Kidney epithelial cell (primary cell): Measurements from ENCODE around the gene CSGALNACT2. TPM values are rescaled to one million over a fixed set of nuclear protein-coding genes. Genes with fewer than 3 reads are reported as not detected.
A peak's percentile ranks its signal among the peaks of the same experiment; 100 is the strongest.

Experiments
- DNase-seq: peaks from one replicate; pipeline ENCODE4 v3.0.0-alpha.2; 2010; ENCODE audit warnings: low read depth
- H3K27me3 ChIP-seq: 2 replicates; pipeline ENCODE4 v1.6.0; 2011; ENCODE audit warnings: low read length; ENCODE audit not compliant: control insufficient read depth, insufficient read depth
- H3K36me3 ChIP-seq: 2 replicates; pipeline ENCODE4 v1.5.1; 2011; ENCODE audit warnings: low read length; ENCODE audit not compliant: control insufficient read depth, insufficient read depth
- H3K4me3 ChIP-seq: 2 replicates; pipeline ENCODE4 v1.5.1; 2011; ENCODE audit warnings: low read depth, mild to moderate bottlenecking, control low read depth, low read length
- total RNA-seq: library from RNA; depleted of rRNA; stranded (reverse); fragments of >200 nt; gene quantifications from 2 replicates; pipeline ENCODE4 v1.2.3, GENCODE V29; 2015
- TF ChIP-seq, protein P1 (sequence below): IDR thresholded peaks from 2 replicates; pipeline ENCODE4 v1.5.1; 2011; ENCODE audit warnings: mild to moderate bottlenecking, moderate library complexity, low read length, control low read depth, inconsistent platforms; ENCODE audit not compliant: insufficient read depth, poor library complexity, severe bottlenecking

Gene CSGALNACT2
- total RNA-seq, 1 donor from 2014 or later, result 17.3 TPM

DNA sequence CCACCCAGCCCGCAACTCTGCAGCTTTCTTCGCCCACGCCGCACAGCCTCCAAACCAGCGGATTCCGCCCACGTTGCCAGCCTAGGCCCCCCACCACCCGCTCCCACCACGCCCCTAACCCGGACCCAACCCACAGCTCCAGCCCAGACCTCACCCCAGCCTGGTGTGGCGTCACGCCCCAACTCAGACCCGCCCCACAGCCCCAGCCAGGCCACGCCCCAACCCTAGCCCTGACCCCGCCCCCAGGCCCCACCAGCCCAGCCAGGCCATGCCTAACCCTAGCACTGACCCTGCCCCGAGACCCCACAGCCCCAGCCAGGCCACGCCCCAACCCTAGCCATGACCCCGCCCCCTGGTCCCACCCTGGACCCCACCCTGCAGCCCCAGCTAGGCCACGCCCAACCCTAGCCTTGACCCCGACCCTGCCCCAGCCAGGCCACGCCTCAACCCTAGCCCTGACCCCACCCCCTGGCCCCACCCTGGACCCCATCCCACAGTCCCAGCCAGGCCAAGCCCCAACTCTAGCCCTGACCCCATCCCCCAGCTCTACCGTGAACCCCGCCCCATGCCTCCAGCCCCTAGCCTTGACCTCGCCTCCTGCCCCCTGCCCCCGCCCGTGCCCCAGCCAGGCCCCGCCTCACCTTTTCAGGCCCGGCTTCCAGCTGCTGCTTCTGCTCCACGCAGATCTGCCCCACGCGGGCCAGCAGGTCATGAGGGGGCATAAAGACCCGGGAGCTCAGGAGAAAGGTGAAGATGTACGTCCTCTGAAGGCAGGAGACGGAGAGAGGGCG, 64.6 kb downstream of the CSGALNACT2 start:
- no peak for DNase-seq
- TF ChIP-seq, protein P1, sequence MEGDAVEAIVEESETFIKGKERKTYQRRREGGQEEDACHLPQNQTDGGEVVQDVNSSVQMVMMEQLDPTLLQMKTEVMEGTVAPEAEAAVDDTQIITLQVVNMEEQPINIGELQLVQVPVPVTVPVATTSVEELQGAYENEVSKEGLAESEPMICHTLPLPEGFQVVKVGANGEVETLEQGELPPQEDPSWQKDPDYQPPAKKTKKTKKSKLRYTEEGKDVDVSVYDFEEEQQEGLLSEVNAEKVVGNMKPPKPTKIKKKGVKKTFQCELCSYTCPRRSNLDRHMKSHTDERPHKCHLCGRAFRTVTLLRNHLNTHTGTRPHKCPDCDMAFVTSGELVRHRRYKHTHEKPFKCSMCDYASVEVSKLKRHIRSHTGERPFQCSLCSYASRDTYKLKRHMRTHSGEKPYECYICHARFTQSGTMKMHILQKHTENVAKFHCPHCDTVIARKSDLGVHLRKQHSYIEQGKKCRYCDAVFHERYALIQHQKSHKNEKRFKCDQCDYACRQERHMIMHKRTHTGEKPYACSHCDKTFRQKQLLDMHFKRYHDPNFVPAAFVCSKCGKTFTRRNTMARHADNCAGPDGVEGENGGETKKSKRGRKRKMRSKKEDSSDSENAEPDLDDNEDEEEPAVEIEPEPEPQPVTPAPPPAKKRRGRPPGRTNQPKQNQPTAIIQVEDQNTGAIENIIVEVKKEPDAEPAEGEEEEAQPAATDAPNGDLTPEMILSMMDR, result no peak
- H3K4me3 ChIP-seq, result peak overlapping the region; percentile 33

GRCh38 chr10:43203448-43204041, 65.3 kb downstream of the CSGALNACT2 start:
- H3K36me3 ChIP-seq, result no peaks in the 10 kb centered on the region
- TF ChIP-seq, protein P1, result no peak
- DNase-seq, result no peak
- H3K27me3 ChIP-seq, result peaks cover 2% of the 10 kb centered on the region
- no peak overlapping the region for H3K4me3 ChIP-seq

More for the DNA sequence above, 64.6 kb downstream of the CSGALNACT2 start:
- H3K27me3 ChIP-seq, result peaks cover 2% of the 10 kb centered on the region
- no peaks in the 10 kb centered on the region for H3K36me3 ChIP-seq

- no peak overlapping the region for H3K4me3 ChIP-seq
- DNase-seq, result no peak
- H3K36me3 ChIP-seq, result no peaks in the 10 kb centered on the region
- TF ChIP-seq, protein P1, result peak; percentile 3
- H3K27me3 ChIP-seq, result peaks cover 2% of the 10 kb centered on the region
Observed at GRCh38 chr10:43204042-43204942, 66.0 kb downstream of the CSGALNACT2 start.

DNA sequence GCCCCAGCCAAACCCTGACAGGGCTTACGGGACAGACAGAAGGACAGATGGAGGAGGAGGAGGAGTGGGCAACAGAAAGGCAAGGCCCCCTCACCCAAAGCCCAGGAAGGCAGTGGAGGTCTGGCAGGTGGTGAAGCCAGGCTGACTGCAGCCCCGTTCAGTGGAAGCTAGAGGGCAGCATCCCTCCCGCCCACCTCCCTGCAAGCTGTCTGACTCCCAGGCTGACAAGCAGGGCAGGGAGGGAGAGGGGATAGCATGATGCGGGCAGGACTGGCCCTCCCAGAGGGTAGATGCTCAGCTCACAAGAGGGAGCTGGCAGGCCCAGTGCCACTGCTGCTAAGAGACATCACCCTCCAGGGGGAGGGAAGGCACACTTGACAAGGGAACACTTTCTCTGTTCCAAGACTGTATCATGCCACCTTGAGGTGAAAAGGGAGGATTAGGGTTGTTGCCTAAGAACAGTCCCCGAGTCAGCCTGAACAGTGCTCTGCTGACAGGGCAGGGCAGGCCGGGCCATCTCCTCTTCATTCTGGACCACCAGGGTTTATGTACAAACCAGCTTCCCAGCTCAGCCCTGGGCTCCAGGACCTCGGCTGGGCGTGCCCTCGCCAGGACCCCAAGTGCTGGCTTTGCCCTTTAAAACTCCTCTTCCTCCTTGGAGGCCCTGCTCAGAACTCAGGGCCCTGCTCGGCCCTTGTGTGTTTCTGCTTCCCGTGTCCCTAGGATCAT, 66.9 kb downstream of the CSGALNACT2 start:
- Histone ChIP-seq H3K36me3 (no peaks in the 10 kb centered on the region), H3K4me3 (no peak overlapping the region), H3K27me3 (peaks cover 2% of the 10 kb centered on the region)
- TF ChIP-seq, protein P1, result peak; percentile 94
- no peak for DNase-seq

GRCh38 chr10:43205681-43206390, 67.6 kb downstream of the CSGALNACT2 start:
- no peaks in the 10 kb centered on the region for H3K36me3 ChIP-seq
- peaks cover 2% of the 10 kb centered on the region for H3K27me3 ChIP-seq
- no peak overlapping the region for H3K4me3 ChIP-seq
- no peak for DNase-seq
- TF ChIP-seq, protein P1, result no peak
